NK-92 (cell line): ENCODE measurements around the gene TFIP11.
A peak's percentile ranks its signal among the peaks of the same experiment; 100 is the strongest.

ENCODE experiments used
- DNase-seq: peaks from one replicate; lab custom pipeline; 2025; ENCODE audit not compliant: unreplicated experiment; lab: John Stamatoyannopoulos, UW

The TFIP11 gene

GRCh38 chr22:26508148-26508547, 4.1 kb downstream of the TFIP11 start:
- DNase-seq = no peak

GRCh38 chr22:26503758-26504157, 8.5 kb downstream of the TFIP11 start:
- DNase-seq = no peak

GRCh38 chr22:26502688-26503561, 9.3 kb downstream of the TFIP11 start:
- no peak for DNase-seq

GRCh38 chr22:26501996-26502395, 10.3 kb downstream of the TFIP11 start:
- no peak for DNase-seq

GRCh38 chr22:26499188-26499703, 13.0 kb downstream of the TFIP11 start:
- no peak for DNase-seq

- no peak for DNase-seq
Measured at GRCh38 chr22:26496456-26496855, 15.8 kb downstream of the TFIP11 start.

- no peak for DNase-seq
Measured at GRCh38 chr22:26494506-26494905, 17.8 kb downstream of the TFIP11 start.

- no peak for DNase-seq
Measured at GRCh38 chr22:26492220-26492619, 20.1 kb downstream of the TFIP11 start.

GRCh38 chr22:26489447-26490036, 22.7 kb downstream of the TFIP11 start:
- no peak for DNase-seq

GRCh38 chr22:26487996-26488395, 24.3 kb downstream of the TFIP11 start:
- DNase-seq = no peak

- no peak for DNase-seq
Measured at GRCh38 chr22:26486394-26486793, 25.9 kb downstream of the TFIP11 start.

- DNase-seq = no peak
Measured at GRCh38 chr22:26485806-26486390, 26.4 kb downstream of the TFIP11 start.

- no peak for DNase-seq
Measured at GRCh38 chr22:26485013-26485412, 27.3 kb downstream of the TFIP11 start.

GRCh38 chr22:26484360-26484706, 27.9 kb downstream of the TFIP11 start:
- DNase-seq = no peak

- peak; percentile 28 for DNase-seq
Measured at GRCh38 chr22:26483439-26484359, 28.6 kb downstream of the TFIP11 start, which contains the start of the genes HPS4 and SRRD. TSS of gene HPS4 (minus strand) at chr22:26483783. CDS start at chr22:26481762, 2,021 bp downstream. TSS of gene SRRD (plus strand) at chr22:26483877. CDS start at chr22:26483891, 14 bp downstream.

GRCh38 chr22:26483043-26483438, 29.2 kb downstream of the TFIP11 start:
- DNase-seq = no peak

- DNase-seq = no peak
Measured at GRCh38 chr22:26482161-26482560, 30.1 kb downstream of the TFIP11 start.

GRCh38 chr22:26481694-26482093, 30.6 kb downstream of the TFIP11 start:
- DNase-seq = no peak

GRCh38 chr22:26481112-26481693, 31.1 kb downstream of the TFIP11 start:
- no peak for DNase-seq

GRCh38 chr22:26480611-26480932, 31.7 kb downstream of the TFIP11 start:
- DNase-seq = no peak
